Adrenal gland (tissue), 5 donors: ENCODE data around the gene SMYD2.

Source experiments
- POLR2A ChIP-seq, 2 donors: fragments of 450-650 bp; IDR thresholded peaks; one replicate each; pipeline ENCODE4 v1.6.1; 2017; ENCODE audit warnings: antibody characterized with exemption in 2 of 2, mild to moderate bottlenecking in 2 of 2, moderate library complexity in 1 of 2
- TF ChIP-seq, protein P1 (sequence below), 6 experiments: fragments of 450-650 bp in 4 of 6; fragments of 200-600 bp in 2 of 6; sonication (generic) in 1 of 6; IDR thresholded peaks; 1 replicate in 5 of 6; 2 replicates in 1 of 6; pipeline versions ENCODE4 v1.5.1 to v1.8.0; 2016 to 2021; ENCODE audit warnings: antibody characterized with exemption in 6 of 6, mild to moderate bottlenecking in 2 of 6, moderate library complexity in 1 of 6
- donor health status: DM: no; HTN: no; CAD: no.

GRCh38 chr1:214378492-214378891, 97.5 kb downstream of the SMYD2 start:
- TF ChIP-seq, protein P1, sequence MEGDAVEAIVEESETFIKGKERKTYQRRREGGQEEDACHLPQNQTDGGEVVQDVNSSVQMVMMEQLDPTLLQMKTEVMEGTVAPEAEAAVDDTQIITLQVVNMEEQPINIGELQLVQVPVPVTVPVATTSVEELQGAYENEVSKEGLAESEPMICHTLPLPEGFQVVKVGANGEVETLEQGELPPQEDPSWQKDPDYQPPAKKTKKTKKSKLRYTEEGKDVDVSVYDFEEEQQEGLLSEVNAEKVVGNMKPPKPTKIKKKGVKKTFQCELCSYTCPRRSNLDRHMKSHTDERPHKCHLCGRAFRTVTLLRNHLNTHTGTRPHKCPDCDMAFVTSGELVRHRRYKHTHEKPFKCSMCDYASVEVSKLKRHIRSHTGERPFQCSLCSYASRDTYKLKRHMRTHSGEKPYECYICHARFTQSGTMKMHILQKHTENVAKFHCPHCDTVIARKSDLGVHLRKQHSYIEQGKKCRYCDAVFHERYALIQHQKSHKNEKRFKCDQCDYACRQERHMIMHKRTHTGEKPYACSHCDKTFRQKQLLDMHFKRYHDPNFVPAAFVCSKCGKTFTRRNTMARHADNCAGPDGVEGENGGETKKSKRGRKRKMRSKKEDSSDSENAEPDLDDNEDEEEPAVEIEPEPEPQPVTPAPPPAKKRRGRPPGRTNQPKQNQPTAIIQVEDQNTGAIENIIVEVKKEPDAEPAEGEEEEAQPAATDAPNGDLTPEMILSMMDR (IDR thresholded peaks at IDR 0.05): no peak
- TF ChIP-seq POLR2A (IDR thresholded peaks at IDR 0.05): no peak
